Fibroblast of skin of left quadriceps (primary cell): ENCODE data around the gene ITPR1.

ENCODE experiments used
- DNase-seq, 2 experiments: peaks; one replicate each; pipeline ENCODE4 v3.0.0-alpha.2; 2013; ENCODE audit warnings: low read depth in 2 of 2

Gene ITPR1

DNA sequence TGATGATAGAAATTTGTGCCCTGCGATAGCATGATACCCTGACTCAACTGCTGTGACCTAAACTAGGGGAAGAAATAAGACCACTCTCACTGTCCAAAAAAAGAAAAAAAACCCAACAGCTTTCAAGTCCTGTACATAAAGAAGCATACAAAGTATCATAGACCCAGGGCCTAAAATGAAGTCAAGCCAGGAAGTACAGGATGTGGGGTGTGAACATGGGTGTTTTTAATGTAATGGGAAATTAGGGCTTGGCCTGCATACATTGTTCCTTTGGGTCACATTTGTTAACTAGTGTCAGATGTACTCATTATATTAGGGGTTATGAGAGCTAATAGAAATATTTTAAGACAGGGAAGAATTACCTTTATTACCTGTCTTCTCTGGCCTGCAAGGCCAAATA is 285.6 kb downstream of the ITPR1 start:
- DNase-seq: no peak

DNA sequence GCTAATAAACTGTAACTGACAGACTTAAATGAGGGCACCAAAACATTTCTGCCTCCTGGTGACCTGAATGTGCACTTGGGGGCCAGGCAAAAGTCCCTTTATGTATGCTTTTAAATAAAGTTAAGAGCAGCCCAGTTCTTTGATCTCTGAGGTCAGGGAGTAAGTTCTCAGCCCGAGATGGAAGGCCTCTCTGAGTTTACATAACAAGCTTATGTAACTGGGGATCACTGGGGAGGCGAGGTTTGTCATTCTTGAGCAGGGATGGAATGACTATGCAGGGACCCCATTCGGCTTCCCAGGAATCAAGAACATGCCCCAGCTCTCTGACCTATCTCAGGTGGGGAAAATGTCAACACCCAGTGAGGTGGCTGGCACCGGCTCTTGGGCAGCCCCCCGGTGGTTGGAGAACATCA is 287.4 kb downstream of the ITPR1 start:
- no peak for DNase-seq

DNA sequence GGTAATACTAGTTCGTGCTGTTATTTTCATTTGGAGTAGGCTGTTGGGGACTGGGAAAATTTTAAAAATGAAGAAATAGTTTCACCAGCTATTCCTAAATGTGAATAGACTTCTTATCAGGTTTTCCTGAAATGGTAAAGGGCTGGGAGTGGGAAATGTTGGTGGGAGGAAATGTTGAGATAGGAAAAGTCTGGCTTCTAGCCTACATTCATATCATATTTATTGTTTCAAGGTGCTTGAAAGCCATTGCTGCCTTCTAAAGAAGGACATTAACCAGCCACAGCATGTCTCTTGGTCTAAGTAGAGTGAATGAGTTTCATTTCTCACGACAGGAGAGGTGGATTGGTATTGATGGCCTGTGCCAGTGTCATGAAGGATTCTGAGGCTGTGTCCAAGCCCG is 288.9 kb downstream of the ITPR1 start:
- no peak for DNase-seq

DNA sequence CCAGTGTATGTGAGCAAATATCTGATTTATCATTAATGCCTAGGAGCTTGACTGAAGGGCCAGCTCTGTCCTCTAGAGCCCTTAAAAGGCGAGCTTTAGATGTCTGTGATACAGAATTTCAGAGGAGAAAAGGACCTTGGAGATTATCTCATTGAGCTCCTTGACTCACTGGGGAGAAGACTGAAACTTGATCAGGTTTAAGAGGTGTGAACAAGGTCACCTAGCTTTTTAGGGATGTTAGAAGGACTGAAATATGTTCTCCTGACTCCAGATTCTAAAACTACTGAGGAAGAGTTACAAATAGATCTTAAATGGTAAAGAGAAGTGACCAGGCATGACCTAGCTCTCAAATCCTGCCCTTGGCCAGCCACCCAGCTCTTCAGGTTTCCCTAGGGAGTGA is 292.4 kb downstream of the ITPR1 start:
- DNase-seq: no peak

DNA sequence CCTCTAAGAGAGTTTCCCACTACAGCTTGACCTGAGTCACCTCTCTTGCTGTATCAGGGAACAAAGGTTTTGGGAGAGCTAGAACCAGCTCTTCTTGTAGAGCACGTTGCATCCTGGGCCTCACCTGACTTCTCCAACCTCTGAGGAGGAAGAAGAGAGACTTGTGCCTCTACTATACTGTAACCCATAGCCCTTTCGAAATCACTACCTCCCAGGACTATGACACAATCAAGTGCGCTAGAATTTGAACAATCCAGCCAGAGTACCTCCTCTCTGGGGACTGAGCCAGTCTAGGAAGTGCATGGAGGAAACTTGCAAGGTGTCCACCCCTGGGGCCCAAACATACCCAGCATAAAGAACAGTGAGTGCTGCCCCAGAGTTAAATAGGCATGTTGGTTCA is 293.3 kb downstream of the ITPR1 start:
- DNase-seq: no peak

DNA sequence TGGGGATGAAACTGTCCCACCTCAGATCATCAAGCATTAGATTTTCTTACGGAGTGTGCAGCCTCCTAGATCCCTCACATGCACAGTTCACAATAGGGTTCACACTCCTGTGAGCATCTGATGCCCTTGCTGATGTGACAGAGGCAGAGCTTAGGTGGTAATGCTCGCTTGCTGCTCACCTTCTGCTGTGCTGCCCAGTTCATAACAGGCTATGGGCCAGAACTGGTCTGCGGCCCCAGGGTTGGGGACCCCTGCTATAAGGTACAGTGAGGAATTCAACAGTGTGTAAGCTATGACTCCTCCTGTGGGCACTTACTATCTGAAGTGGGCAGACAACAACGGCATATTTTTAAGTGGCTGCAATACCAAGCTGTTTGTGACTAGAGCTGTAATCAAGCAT is 298.2 kb downstream of the ITPR1 start:
- no peak for DNase-seq

DNA sequence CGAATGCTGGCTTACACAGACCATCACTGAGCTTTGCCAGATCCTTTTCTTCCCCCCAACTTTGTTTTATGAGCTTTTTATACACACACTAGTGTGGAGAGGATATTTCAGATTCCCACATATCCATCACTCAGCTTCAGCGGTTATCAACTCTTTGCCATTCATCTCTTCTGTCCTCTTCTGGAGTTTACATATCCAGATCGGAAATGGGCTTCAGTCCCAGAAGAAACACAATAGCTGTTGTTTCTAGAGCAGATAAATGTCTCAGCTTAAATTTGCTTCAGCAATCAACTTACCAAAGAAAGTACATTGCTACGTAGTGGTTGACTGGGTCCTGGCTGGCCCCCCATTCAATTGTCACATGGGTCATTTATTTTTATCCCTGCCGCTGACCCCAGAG is 300.2 kb downstream of the ITPR1 start:
- DNase-seq: no peak

DNA sequence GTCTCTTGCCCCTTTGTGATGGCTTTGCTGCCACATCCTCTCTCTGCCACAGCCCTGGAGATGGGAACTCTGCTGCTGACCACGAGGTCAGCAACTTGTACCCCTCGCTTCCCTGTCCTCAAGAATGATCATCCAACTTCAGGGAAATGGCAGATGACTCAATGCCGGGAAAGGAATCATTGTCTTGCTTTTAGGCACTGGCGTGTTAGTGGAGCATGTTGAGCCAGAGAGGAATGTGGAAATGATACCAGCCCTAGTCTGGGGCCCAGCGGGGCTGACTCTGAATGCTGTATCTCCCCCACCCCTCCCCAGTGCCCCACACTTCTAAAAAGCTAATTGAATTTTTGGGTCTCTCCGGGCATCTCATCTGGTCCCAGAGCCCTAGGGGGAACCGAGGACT is 301.2 kb downstream of the ITPR1 start:
- no peak for DNase-seq

DNA sequence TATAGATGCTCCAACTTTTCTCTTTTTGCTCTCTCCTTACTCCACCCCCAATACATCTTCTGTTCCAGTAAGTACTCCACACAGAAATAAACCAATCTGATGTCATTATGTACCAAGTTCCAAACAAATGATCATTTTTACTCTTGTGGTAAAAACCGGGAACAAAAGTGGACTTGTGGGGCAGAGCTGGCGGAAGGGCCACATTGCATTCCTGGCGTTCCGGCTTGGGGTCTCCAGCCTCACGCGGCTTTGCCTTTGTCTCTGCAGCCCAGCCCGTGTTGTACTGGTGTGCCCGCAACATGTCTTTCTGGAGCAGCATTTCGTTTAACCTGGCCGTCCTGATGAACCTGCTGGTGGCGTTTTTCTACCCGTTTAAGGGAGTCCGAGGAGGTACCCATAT is 301.6 kb downstream of the ITPR1 start:
- DNase-seq: no peak

DNA sequence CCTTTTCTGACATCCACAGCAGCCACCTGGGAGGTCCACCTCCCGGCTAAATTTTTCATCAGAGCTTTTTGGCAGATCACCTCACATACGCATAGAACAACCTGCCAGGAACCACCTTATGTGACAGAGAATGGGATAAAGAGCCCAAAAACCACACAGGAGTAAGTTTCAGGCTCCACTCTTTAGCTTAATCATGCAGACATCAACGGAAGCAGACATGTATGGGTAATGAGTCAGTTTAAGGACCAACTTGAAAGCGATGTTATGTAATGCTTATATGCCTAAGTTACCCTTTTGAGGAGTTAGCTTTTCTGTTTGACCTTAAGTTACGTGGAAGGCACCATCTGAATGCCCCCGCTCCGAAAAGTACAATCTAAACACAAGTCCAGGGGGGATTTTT is 302.8 kb downstream of the ITPR1 start:
- DNase-seq: no peak

DNA sequence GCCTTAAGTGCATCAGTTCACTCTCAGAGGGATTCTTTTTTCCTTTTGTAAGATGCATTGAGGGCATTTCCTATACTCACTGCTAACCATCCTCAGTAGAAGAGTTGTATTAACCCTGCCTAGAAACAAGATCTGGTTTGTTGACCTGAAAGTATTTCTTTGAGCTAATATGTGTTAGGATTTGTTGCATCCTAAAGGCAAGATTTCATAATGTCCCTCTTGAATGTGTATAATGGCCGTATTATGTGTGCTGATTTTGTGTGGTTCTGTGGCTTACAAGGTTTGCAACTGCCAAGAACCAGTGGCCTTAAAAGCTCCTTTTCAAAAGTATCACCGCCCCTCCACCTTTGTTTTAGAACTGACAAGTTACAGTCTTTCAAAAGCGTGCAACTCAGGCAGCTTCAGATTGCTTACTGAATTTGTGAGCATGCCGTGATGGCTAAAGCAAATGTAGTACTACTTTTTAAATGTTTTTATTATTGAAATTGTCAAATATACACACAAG is 304.1 kb downstream of the ITPR1 start:
- no peak for DNase-seq

DNA sequence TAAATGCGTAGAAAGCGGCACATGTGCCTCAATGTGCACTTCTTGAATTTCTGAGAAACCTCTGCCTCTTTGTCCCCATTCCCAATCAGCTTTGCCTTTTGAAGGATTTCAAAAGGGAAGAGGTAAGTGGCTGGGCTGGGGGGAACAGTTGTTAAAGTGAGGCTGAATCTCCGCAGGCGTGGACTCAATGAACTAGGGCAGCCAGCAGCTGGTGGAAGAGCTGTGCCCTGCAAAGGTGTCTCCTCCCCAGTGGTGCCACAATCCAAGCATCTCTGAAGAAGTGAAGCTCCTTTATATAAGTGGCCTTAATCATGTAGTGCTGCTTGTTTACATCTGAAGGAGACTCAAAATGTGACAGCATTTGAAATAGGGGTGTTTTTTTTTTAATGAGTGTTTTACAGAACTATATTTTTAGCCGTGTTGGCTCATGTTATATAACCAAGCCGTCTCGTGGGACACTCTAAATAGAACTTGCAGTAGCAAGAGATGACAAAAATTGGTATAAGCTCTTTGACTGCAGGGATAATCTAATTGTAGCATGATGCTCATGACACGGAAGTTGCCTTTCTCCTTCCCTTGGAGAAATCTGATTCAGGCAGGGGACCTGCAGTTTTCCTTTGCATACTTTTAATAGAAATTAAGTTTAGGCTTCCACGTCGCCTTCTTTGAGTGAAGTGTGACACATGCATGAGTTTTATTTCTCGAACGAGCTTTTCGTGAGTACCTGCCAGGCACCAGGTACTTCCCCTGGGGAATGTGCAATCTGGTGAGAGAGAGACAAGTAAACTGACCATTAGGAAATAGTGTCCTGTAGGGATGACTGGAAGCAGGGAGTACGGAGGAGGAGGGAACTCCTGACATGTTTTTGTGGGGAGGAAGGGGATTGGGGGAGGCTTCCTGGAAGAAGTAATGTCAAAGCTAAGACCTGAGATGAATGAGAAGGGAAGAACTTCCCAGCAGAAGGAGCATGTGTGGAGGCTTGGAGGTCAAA is 306.4 kb downstream of the ITPR1 start:
- no peak for DNase-seq

DNA sequence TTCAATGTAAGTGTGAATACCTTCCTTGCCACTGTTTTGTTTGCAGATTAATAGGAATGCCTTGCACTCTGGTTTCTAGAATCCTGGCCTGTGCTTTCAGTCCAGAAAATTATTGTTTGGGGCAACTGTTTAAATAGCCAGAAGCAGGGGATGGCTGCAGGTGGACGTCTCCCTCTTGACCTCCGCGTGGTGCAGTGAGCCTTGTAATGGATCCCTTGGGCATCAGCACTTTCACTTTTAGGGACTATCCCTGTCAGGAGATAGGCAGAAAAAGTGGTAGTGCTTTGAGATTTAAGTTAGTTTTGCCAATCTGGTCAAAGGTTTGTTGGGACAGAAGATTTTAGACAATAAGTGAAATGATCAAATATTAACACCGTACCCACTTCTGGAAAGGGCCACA is 307.4 kb downstream of the ITPR1 start:
- DNase-seq: no peak

DNA sequence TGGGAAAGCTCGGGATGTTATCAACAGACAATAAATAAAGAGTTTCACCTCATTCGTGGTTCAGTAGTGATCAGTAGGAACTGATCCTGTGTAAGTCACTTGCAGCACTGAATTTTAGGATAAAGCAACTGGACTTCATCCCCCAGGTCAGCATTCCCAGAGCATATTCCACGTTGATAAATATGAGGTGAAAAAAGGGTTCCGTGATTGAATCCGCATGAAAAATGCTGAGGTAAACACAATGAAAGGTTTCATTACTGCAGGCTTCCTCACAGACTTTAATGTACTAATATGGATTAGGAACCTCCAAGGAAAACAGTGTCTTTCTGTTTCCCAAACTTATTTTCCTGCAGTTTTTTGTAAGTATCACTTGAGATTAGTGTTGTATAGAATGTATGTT is 308.7 kb downstream of the ITPR1 start:
- no peak for DNase-seq

DNA sequence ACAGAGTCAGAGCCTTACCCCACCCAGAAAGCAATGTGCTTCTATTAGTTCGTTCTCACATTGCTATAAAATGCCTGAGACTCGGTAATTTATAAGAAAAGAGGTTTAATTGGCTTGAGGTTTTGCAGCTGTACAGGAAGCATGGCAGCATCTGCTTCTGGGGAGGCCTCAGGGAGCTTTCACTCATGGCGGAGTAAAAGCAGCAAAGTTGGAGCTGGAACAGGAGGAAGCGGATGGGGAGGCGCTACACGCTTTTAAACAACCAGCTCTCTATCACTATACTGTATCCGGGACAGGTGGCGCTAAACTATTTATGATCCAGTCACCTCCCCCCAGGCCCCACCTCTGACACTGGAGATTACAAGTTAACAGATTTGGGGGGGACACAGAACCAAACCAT is 309.8 kb downstream of the ITPR1 start:
- DNase-seq: no peak

DNA sequence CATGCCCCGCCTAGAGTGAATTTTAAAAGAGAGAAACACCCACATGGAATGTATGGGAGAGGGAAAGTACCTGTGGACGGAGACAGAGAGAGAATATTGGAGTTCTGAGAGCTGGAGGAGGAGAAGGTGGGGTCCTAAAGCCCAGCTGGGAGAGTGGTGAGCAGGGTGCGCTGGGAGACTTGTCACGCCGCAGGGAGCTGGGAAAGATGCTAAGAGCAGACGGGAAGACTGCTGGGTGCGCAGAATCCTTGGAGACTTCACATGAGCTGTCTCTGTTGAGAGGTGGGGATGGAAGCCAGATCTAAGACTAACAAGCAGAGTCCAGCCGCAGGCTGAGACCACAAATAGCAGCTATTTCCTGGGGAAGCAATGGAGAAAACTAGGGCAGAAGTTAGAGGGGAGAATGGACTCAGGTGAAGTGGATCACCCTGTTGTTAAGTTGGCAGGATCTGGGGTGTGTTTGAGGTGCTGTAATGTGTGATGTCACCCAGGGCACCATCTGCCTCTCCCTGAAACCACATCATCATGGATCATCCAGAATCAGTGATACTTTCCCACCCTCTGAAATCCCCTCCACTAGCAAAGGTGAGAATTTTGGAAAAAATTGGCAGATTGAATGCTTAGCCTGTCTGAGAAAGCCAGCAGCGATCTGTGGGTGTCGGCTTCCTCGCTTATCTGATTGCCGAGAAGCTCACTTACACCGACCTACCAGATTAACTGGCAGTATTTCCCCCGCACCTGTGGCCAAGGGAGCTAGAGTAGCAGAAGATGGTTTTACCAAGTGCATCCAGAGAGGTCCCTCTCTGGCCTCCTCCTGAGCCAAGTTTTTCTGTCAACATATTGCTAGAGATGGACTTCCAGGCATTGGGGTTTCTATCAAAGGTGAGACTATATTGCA is 311.3 kb downstream of the ITPR1 start:
- DNase-seq: no peak

DNA sequence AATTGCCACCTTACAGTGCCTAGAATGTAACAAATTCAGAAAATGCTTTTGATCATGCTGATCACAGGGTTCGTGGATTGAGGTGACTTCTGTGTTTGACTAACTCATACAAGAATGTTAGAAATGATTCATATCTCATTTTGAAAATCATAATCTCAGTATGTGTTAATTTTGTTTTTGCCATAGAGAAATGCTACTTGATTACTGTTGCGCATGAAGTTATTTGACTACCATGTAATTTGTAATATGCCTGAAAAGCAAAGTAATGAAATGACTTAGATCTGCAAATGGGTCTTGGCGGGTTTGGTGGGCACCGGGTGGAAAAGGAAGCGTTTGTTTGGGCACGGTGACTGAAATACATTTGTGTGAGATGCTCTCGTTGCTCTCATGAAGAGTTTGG is 312.5 kb downstream of the ITPR1 start:
- no peak for DNase-seq

DNA sequence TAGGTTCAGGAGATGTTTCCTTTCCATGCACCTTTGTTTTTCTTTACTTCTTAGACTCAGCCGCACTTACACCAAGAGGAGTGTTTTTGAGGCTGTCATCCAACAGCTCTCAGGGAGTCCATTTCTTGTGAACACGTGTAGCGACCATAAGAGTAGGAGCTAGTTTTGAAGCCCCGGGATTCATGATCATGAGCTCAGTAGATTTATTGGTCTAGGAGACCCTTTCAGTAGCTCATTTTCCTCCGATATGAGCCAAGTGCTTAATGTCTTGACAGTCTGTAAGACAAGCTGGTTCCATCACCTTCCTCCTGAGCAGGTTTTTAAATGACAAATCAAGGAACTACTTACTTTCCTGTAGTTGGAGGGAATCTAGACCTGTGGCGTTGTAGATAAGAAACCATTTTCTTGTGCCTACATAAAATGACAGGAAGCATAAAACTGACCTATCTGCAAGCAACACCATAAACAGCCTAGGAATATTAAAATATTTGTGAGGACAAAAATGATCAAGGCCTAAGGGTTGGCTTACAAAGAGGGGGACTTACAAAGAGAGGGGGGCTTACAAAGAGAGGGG is 313.5 kb downstream of the ITPR1 start:
- no peak for DNase-seq

DNA sequence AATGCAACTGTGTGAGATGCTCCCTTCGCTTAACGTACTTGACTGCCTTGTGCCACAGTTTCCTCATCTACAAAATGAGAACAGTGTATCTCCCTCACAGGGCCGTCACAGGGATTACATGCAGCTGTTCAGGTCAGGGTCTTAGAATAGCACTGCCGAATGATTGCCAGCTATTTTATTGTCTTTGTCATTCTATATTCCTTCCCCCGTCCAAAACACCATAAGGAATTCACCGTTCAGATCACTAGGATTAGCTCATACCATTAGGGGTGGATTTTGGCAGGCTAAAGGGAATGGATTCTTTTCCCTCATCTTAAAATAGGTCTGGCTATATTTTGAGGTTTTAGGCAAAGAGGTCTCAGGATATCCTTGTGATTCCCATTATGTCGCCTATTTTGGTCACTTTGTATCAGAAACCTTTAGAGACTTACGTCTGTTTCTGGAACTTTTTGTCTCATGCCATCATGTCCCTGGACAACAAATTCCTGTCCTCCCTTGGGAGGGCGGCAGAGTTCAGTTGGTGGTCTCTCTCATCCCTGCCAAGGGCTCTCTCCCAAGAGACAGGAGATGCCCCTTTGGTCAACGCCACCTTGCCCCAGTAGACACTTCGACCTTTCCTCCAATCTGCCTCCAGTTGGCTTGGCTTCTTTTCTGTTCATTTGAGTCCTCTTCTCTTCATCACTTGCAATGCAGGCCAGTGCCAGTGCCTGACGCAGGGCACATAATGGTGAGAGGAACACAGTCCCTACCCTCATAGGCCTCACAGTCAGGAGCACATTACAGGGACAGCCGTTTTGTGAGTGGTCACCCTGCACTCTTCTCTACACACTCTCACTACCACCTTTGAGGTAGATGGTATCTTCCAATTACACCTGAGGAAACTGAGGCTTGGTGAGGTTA is 314.5 kb downstream of the ITPR1 start:
- no peak for DNase-seq

DNA sequence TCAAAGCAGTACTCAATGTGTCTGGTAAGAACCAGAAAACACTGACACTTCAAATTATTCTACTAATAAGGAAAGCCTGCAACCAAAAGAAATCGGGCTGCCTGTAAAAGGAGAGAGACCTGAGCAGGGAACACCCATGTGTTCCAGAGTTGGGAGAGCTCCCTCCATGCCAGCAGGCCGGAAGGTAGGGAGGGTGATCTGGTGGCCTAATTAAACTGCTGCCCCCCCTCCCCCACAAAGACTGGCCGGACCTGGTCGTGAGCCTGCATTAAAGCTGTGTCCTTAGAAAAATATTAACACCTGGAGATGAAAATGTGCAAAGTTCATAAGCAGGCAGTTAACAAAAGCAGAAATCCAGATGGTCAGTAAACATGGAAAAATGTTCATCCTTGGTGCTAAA is 315.5 kb downstream of the ITPR1 start:
- DNase-seq: no peak

DNA sequence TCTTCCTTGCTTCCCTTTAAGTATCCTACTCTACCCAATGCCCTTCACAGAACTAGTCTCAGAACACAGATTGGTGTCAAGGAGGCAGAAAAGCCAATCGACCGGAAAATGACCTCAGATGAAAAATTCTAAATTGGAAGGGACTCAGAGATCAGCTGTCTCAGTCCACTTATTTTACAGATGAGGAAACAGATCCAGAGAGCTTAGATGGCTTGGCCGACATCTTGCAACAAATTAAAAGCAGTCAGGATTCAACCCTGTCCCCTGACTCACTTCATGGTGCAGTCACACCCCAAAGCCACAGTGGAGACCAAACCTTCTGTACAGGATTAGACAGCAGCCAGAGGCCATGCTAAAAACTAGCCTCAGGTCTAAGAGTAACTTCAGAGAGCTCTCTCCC is 316.8 kb downstream of the ITPR1 start:
- no peak for DNase-seq
